Stimulated activated CD8-positive, alpha-beta memory T cell treated with anti-CD3 and anti-CD28 coated beads, Interleukin-15, amount 100 ng/mL, for 24 hours (primary cell): ENCODE data around the gene GNS.
A peak's percentile ranks its signal among the peaks of the same experiment; 100 is the strongest.

Experiments used
- DNase-seq: peaks from one replicate; pipeline ENCODE4 v3.0.0-alpha.2; 2020; ENCODE audit warnings: low read depth

GNS gene

GRCh38 chr12:64759035-64759894 lies at the start of gene GNS:
TSS of gene GNS (minus strand) at chr12:64759406. CDS start at chr12:64759276, 130 bp downstream.
- DNase-seq = peak; percentile 99

GRCh38 chr12:64808110-64808509 lies 48.9 kb upstream of the GNS start:
- no peak for DNase-seq

DNA sequence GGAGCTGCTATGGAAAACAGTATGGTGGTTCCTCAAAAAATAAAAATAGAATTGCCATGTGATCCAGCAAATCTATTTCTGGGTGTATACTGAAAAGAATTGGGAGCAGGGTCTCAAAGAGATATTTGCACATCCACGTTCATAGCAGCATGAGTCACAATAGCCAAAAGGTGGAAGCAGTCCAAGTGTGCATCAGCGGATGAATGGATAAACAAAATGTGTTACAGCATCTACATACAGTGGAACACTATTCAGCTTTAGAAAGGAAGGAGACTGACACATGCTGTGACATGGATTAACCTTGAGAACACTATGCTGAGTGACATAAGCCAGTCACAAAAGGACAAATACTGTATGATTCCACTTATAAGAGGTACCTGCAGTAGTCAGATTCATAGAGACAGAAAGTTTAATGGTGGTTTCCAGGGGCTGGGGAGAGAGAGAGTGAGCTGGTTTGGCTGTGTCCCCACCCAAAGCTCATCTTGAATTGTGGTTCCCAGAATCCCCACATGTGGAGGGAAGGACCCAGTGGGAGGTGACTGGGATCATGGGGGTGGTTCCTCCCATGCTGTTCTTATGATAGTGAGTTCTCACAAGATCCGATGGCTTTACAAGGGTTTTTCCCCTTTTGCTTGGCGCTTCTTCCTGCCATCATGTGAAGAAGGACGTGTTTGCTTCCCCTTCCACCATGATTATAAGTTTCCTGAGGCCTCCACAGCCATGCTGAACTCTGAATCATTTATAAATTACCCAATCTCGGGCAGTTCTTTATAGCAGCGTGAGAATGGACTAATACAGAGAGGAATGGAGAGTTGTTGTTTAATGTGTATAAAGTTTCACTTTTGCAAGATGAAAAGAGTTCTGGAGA lies 47.6 kb upstream of the GNS start:
- DNase-seq = no peak

- DNase-seq = no peak
These were observed 47.0 kb upstream of the GNS start for GRCh38 chr12:64806173-64806572.

- peak; percentile 26 for DNase-seq
These were observed 43.1 kb upstream of the GNS start for GRCh38 chr12:64802180-64802775.

DNA sequence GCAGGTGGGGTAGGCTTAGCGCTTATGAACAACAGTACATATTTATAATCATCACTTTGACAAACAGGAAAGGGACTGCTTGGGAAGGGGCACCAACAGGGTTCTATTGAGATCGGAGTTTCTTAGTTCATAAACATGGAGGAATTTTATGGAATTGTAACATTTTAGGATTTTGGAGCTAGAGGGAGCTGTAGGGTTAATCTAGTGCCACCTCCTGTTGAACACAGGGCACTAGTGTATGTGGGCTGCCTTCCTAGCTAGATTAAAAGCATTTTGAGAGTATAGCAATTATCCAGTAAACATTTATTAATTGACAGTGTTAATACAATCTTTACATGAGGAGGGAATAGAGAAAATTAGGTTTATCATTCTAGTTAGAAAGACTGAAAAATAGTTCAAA lies 42.2 kb upstream of the GNS start:
- no peak for DNase-seq

GRCh38 chr12:64800640-64801039 lies 41.4 kb upstream of the GNS start:
- DNase-seq = no peak

GRCh38 chr12:64798165-64798564 lies 39.0 kb upstream of the GNS start:
- no peak for DNase-seq

DNA sequence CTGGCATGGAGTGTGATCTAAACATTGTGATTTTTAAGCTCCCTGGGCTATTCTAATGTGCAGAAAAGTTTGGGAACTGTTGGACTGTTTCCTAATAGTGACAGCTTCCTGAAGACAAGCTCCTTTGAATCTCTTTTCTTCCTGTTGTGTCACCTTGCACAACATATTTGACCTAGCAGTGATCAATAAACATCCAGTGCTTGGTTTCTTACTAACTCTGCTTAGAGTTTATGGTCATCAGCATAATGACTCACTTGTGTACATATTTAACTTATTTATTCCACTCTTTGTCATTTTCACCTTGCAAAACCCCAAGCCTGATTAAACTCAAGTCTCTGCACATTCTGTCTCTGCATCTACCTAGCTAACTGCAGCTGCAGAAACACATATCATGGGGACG lies 38.0 kb upstream of the GNS start:
- DNase-seq = no peak

- DNase-seq = peak; percentile 5
These were observed 37.1 kb upstream of the GNS start for GRCh38 chr12:64796205-64796845.

- DNase-seq = no peak
These were observed 35.1 kb upstream of the GNS start for GRCh38 chr12:64794305-64794704.

- no peak for DNase-seq
These were observed 34.4 kb upstream of the GNS start for GRCh38 chr12:64793610-64794009.

GRCh38 chr12:64792128-64792527 lies 32.9 kb upstream of the GNS start:
- no peak for DNase-seq

GRCh38 chr12:64791036-64791435 lies 31.8 kb upstream of the GNS start:
- no peak for DNase-seq

DNA sequence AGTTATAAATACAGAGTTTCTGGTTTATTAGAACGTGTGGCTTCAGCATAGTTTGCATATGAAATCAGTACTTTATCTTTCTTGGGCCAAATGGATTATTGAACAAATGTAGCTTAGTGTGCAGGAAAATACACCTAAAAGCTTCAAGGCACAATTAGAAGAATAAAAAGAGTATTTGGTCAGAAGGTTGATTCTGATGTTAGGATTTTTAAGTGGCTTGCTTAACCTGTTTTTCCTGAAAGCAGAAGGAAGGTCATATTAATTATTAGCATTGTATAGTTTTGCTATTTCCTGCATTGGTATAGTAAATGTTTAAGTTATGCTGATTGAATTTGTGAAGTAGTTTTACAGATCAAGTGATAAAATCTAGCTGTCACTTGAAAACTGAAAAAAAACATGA lies 31.0 kb upstream of the GNS start:
- DNase-seq = no peak

DNA sequence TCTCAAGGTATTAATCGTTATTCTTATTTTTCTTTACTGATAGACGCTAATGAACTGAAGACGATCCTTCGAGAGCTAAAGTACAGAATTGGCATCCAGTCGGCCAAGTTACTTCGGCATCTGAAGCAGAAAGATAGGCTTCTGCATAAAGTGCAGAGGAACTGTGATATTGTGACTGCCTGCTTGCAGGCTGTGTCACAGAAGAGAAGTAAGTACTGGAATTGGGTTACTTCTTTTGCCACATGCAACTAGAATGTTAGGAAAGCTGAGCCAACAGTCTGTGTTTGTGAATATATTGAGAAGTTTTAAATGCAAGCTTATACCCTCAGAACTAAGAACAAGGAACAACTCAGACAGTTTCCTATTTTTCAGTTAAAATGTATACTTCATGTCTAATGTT lies 26.6 kb upstream of the GNS start:
- no peak for DNase-seq

- no peak for DNase-seq
These were observed 23.1 kb upstream of the GNS start for GRCh38 chr12:64782191-64782876.

DNA sequence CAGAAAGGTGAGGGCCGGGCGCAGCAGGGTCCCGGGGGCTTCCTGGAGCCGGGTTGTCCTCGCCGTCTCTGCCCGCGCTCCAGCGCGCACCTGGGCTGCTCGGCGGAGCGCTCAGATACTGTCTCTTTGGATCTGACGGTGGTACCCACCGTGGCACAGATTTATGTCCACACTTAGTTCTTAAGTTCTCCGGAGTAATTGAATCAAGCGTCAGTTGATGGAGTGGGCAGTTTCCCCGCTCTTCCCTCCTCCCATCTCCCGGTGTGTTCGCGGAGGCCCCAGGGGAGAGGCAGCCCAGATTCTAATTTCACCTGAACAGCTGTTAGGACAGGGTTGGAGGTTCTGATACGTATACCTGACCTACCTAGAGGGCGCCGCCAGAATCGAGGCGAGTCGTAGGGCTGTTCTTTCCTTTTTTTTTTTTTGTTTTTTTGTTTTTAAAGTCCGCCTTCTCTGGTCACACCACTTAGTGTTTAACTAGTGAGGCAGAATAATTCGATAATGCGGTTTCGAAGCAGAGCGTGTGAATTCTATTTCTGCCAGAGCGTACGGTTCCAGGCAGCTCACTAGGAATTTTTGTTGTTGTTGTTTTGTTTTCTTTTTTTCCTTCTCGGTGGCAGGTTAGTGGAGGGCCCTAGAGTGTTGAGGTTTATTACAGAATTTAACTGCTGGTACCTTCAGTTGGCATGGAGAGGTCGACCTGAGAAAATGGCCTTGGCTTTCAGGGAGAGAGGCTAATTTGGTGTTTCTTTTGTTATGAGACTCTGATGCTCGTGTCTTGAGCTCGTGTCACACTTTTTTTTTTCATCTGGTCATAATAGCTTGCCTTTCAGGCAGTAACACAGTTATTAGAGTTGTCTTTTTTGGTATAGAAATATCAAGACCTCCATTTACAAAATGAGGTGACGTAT lies 22.3 kb upstream of the GNS start:
- DNase-seq = no peak

DNA sequence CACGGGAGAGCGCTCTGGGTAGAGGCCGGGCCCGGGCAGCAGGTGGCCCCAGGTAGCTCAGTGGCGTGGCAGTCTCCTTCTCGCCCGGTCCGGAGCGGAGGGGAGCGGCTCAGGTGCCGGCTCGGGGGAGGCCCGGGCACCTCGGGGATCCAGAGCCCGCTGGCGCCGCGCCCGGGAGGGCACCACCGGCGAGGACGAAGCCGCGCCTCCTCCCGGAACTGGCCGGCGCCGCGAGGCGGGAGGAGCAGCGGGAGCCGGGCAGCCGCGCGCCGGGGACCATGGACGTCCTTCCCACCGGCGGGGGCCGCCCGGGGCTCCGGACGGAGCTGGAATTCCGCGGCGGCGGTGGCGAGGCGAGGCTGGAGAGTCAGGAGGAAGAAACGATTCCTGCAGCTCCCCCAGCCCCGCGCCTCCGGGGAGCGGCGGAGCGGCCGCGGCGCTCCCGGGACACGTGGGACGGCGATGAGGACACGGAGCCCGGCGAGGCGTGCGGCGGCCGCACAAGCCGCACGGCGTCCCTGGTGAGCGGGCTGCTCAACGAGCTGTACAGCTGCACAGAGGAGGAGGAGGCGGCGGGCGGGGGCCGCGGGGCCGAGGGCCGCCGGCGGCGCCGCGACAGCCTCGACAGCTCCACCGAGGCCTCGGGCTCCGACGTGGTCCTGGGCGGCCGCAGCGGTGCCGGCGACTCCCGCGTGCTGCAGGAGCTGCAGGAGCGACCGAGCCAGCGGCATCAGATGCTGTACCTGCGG lies 21.5 kb upstream of the GNS start:
- no peak for DNase-seq

DNA sequence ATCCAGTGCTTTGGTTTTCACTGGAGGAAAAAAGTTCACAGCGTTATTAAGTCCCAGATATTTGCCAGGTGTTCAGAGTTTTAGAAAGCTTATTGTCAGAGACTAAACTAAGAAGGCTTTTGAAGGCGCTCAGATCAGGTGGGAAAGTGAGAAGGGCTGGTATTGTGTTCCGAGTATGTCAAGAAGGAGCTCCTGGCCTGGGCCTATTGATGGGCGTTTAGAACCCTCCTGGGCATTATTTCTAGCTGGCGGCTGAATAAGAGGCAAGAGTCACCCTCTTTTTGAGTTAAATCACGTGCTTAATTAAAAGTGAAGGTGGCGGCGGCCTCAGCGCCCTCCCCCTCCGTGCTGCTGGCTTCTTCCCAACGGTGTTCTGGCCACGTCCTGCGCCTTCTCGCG lies 20.9 kb upstream of the GNS start:
- no peak for DNase-seq
